GM19438 (cell line): ENCODE results near the gene MAP6.
"Not testable (repeated sequence)": the region's sequence is repeated elsewhere in the genome, so short reads cannot be mapped to it uniquely, and the experiment has no call there.

ENCODE experiments used
- ATAC-seq: cut with Tn5 transposase; IDR thresholded peaks from one replicate; pipeline ENCODE4 v1.9.1; 2021; ENCODE audit warnings: low read depth; ENCODE audit not compliant: unreplicated experiment

The MAP6 gene

GRCh38 chr11:75596914-75597313 is 71.9 kb downstream of the MAP6 start:
- no peak for ATAC-seq

GRCh38 chr11:75595429-75595828 is 73.4 kb downstream of the MAP6 start:
- ATAC-seq: no peak

GRCh38 chr11:75594211-75594610 is 74.6 kb downstream of the MAP6 start:
- ATAC-seq: no peak

- ATAC-seq: no peak
Measured at GRCh38 chr11:75593286-75593915, 75.4 kb downstream of the MAP6 start.

GRCh38 chr11:75592715-75593114 is 76.1 kb downstream of the MAP6 start:
- ATAC-seq: no peak

- no peak for ATAC-seq
Measured at GRCh38 chr11:75591966-75592365, 76.9 kb downstream of the MAP6 start.

- no peak for ATAC-seq
Measured at GRCh38 chr11:75591371-75591770, 77.5 kb downstream of the MAP6 start.

GRCh38 chr11:75589933-75590332 is 78.9 kb downstream of the MAP6 start:
- ATAC-seq: no peak

- no peak for ATAC-seq
Measured at GRCh38 chr11:75589051-75589450, 79.8 kb downstream of the MAP6 start.

GRCh38 chr11:75588051-75588481 is 80.8 kb downstream of the MAP6 start:
- no peak for ATAC-seq

GRCh38 chr11:75586395-75586794 is 82.4 kb downstream of the MAP6 start:
- ATAC-seq: no peak

- no peak for ATAC-seq
Measured at GRCh38 chr11:75585293-75585670, 83.6 kb downstream of the MAP6 start.

GRCh38 chr11:75584659-75585292 is 84.1 kb downstream of the MAP6 start:
- ATAC-seq: not testable (repeated sequence)

GRCh38 chr11:75583718-75584658 is 84.8 kb downstream of the MAP6 start:
- no peak for ATAC-seq

- no peak for ATAC-seq
Measured at GRCh38 chr11:75582895-75583717, 85.7 kb downstream of the MAP6 start.

- no peak for ATAC-seq
Measured at GRCh38 chr11:75582506-75582894, 86.3 kb downstream of the MAP6 start.

- no peak for ATAC-seq
Measured at GRCh38 chr11:75579841-75580240, 89.0 kb downstream of the MAP6 start.

- no peak for ATAC-seq
Measured at GRCh38 chr11:75578977-75579376, 89.9 kb downstream of the MAP6 start.

- no peak for ATAC-seq
Measured at GRCh38 chr11:75577207-75577606, 91.6 kb downstream of the MAP6 start.

GRCh38 chr11:75576499-75576918 is 92.3 kb downstream of the MAP6 start:
- no peak for ATAC-seq

- ATAC-seq: no peak
Measured at GRCh38 chr11:75576017-75576416, 92.8 kb downstream of the MAP6 start.
